ENCODE data around the gene ADGRE3. TPM values are rescaled to one million over a fixed set of nuclear protein-coding genes. Genes with fewer than 3 reads are reported as not detected.

ADGRE3 gene
- total RNA-seq, 1 experiment from 2014 or later, result not detected

DNA sequence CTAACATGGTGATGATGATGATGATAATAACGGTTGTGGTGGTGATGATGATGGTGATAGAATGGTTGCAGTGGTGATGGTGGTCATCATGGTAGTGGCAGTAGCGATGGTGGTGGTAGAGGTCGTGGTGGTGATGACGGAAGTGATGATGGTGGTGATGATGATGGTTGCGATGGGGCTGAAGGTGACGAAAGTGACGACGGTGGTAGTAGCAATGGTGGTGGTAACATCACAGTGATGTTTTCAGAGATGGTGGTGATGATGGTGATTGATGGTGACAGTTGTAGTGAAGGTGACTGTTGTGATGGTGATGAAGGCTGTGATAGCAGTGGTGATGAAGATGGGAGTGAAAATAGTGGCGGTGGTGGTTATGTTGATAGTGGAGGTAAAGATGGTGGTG lies 3.6 kb upstream of the ADGRE3 start:
- BruUV-seq (replicated peaks), result no TSS peak
- POLR2A ChIA-PET (ENCODE audit: low non-redundant PET), result no interaction called here
- intact Hi-C loops (cut with micrococcal nuclease; ENCODE audit: unreplicated experiment), result no loop called here
- H3K27me3 ChIP-seq (replicated peaks; ENCODE audit: insufficient read depth, low read depth, low read length, poor library complexity), result peaks cover 20% of the 10 kb centered on the region
- no peaks in the 10 kb centered on the region for H3K4me1 ChIP-seq (ENCODE audit: insufficient read depth, low read length, poor library complexity, severe bottlenecking)
- H3K27ac ChIP-seq (ENCODE audit: low read depth, low read length, poor library complexity, severe bottlenecking), result no peak overlapping the region
- H3K4me3 ChIP-seq (ENCODE audit: low read depth, low read length, poor library complexity, severe bottlenecking), result no peak overlapping the region
- TF ChIP-seq, protein P1, sequence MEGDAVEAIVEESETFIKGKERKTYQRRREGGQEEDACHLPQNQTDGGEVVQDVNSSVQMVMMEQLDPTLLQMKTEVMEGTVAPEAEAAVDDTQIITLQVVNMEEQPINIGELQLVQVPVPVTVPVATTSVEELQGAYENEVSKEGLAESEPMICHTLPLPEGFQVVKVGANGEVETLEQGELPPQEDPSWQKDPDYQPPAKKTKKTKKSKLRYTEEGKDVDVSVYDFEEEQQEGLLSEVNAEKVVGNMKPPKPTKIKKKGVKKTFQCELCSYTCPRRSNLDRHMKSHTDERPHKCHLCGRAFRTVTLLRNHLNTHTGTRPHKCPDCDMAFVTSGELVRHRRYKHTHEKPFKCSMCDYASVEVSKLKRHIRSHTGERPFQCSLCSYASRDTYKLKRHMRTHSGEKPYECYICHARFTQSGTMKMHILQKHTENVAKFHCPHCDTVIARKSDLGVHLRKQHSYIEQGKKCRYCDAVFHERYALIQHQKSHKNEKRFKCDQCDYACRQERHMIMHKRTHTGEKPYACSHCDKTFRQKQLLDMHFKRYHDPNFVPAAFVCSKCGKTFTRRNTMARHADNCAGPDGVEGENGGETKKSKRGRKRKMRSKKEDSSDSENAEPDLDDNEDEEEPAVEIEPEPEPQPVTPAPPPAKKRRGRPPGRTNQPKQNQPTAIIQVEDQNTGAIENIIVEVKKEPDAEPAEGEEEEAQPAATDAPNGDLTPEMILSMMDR (conservative IDR thresholded peaks at IDR 0.05; ENCODE audit: low read depth, low read length), result no peak
- DNase-seq (ENCODE audit: low spot score), result no peak
- no peaks in the 10 kb centered on the region for H3K36me3 ChIP-seq (ENCODE audit: insufficient read depth, low read length, poor library complexity, severe bottlenecking)
- CTCF ChIA-PET, result no interaction called here
- no peaks in the 10 kb centered on the region for H3K9me3 ChIP-seq (ENCODE audit: low read depth, low read length, poor library complexity, severe bottlenecking)

DNA sequence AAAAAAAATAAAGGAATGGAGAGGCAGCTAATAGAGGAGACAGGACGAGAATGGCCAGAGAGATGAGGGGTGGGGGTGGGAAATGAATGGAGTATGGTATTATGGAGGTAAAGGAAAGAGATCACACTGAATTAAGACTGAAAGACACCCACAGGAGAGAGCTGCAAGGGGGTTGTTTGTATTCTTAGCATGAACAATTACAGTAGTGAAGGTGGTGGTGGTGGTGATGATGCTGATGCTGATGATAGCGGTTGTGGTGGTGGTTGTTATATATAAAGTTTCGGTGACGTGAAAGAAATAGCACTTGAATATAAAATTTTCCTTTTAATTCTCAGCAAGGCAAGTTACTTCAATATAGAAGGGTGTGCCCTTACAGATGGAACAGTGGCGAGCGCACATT lies 2.8 kb upstream of the ADGRE3 start:
- ChIA-PET POLR2A (ENCODE audit: low non-redundant PET) (no interaction called here), CTCF (interaction anchor here (0.6 kb wide), 1 partner anchor 319 kb away, joined by 6 read pairs; no protein-coding TSS in a partner anchor)
- no peak for TF ChIP-seq EZH2 (IDR thresholded peaks at IDR 0.05; ENCODE audit: borderline replicate concordance, low read depth, low read length, poor library complexity, severe bottlenecking)
- TF ChIP-seq, protein P1 (conservative IDR thresholded peaks at IDR 0.05; ENCODE audit: low read depth, low read length), result no peak
- no peak for DNase-seq (ENCODE audit: low spot score)
- peaks cover 27% of the 10 kb centered on the region for H3K27me3 ChIP-seq (replicated peaks; ENCODE audit: insufficient read depth, low read depth, low read length, poor library complexity)
- H3K4me1 ChIP-seq (ENCODE audit: insufficient read depth, low read length, poor library complexity, severe bottlenecking), result no peaks in the 10 kb centered on the region
- H3K9me3 ChIP-seq (ENCODE audit: low read depth, low read length, poor library complexity, severe bottlenecking), result no peaks in the 10 kb centered on the region
- H3K4me3 ChIP-seq (ENCODE audit: low read depth, low read length, poor library complexity, severe bottlenecking), result no peak overlapping the region
- intact Hi-C loops (cut with micrococcal nuclease; ENCODE audit: unreplicated experiment), result no loop called here
- no TSS peak for BruUV-seq (replicated peaks)
- H3K36me3 ChIP-seq (ENCODE audit: insufficient read depth, low read length, poor library complexity, severe bottlenecking), result no peaks in the 10 kb centered on the region
- H3K27ac ChIP-seq (ENCODE audit: low read depth, low read length, poor library complexity, severe bottlenecking), result no peak overlapping the region

DNA sequence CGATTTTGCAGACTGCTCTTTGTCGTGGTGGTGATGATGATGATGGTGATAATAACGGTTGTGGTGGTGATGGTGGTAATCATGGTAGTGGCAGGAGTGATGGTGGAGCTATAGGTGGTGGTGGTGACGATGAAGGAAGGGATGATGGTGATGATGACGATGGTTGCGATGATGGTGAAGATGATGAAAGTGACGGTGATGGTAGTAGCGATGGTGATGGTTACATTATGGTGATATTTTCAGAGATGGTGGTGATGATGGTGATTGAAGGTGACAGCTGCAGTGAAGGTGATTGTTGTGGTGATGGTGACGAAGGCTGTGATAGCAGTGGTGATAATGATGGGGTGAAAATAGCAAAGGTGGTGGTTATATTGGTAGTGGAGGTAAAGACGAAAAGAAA lies 2.1 kb upstream of the ADGRE3 start:
- BruUV-seq (replicated peaks), result no TSS peak
- TF ChIP-seq, protein P1 (conservative IDR thresholded peaks at IDR 0.05; ENCODE audit: low read depth, low read length), result no peak
- no peak for TF ChIP-seq EZH2 (IDR thresholded peaks at IDR 0.05; ENCODE audit: borderline replicate concordance, low read depth, low read length, poor library complexity, severe bottlenecking)
- Histone ChIP-seq H3K27ac (ENCODE audit: low read depth, low read length, poor library complexity, severe bottlenecking) (no peak overlapping the region), H3K4me3 (ENCODE audit: low read depth, low read length, poor library complexity, severe bottlenecking) (no peak overlapping the region), H3K4me1 (ENCODE audit: insufficient read depth, low read length, poor library complexity, severe bottlenecking) (no peaks in the 10 kb centered on the region), H3K27me3 (replicated peaks; ENCODE audit: insufficient read depth, low read depth, low read length, poor library complexity) (peaks cover 34% of the 10 kb centered on the region), H3K9me3 (ENCODE audit: low read depth, low read length, poor library complexity, severe bottlenecking) (no peaks in the 10 kb centered on the region), H3K36me3 (ENCODE audit: insufficient read depth, low read length, poor library complexity, severe bottlenecking) (no peaks in the 10 kb centered on the region)
- intact Hi-C loops (cut with micrococcal nuclease; ENCODE audit: unreplicated experiment), result no loop called here
- POLR2A ChIA-PET (ENCODE audit: low non-redundant PET), result no interaction called here
- DNase-seq (ENCODE audit: low spot score), result no peak
- CTCF ChIA-PET, result no interaction called here
